Endothelial cell of umbilical vein (primary cell): Measurements from ENCODE around the gene CALN1. TPM values are rescaled to one million over a fixed set of nuclear protein-coding genes. Genes with fewer than 3 reads are reported as not detected.

Experiments used
- BruUV-seq: library from RNA; stranded (reverse); fragments of 400-500 nt; replicated peaks from 2 replicates; lab custom pipeline; 2021; lab: Mats Ljungman, UMichigan
- CTCF ChIA-PET: fragments of 300-600, 350-600 bp; sonication (Branson Sonifier 250); formaldehyde crosslinking; loops from one replicate; lab custom pipeline; 2021; ENCODE audit warnings: antibody characterized with exemption, inconsistent platforms; lab: Charles Lee
- POLR2A ChIA-PET: fragments of 300-600, 350-600 bp; sonication (Branson Sonifier 250); formaldehyde crosslinking; loops from one replicate; lab custom pipeline; 2021; ENCODE audit warnings: antibody characterized with exemption, inconsistent platforms; lab: Charles Lee
- DNase-seq: peaks from one replicate; pipeline ENCODE4 v3.0.0-alpha.2; 2011; ENCODE audit warnings: low read depth, low spot score
- FAIRE-seq: peaks from 2 replicates; lab custom pipeline; 2011; peaks lifted over from hg19 to GRCh38; lab: Jason Lieb, UNC
- H2AFZ ChIP-seq: 2 replicates; pipeline ENCODE4 v1.6.0; 2012; ENCODE audit warnings: low read depth, low read length, control low read depth, inconsistent platforms
- H3K27ac ChIP-seq: 2 replicates; pipeline ENCODE4 v1.5.1; 2011; ENCODE audit warnings: low read depth, mild to moderate bottlenecking, control low read depth, low read length, moderate library complexity; ENCODE audit not compliant: insufficient read depth
- H3K27me3 ChIP-seq, 2 experiments: 2 replicates each; pipeline versions ENCODE4 v1.6.0 to v1.6.1; 2011; ENCODE audit warnings: low read length in 2 of 2, mixed read lengths in 1 of 2; ENCODE audit not compliant: control insufficient read depth in 2 of 2, insufficient read depth in 2 of 2
- H3K36me3 ChIP-seq, 2 experiments: 2 replicates in 1 of 2; 3 replicates in 1 of 2; pipeline ENCODE4 v1.5.1; 2011; ENCODE audit warnings: low read length in 2 of 2, mild to moderate bottlenecking in 1 of 2, moderate library complexity in 1 of 2; ENCODE audit not compliant: control insufficient read depth in 2 of 2, insufficient read depth in 2 of 2; ENCODE audit errors: extremely low read depth in 1 of 2
- H3K4me1 ChIP-seq: 3 replicates; pipeline ENCODE4 v1.5.1; 2011; ENCODE audit warnings: mild to moderate bottlenecking, low read length; ENCODE audit not compliant: control insufficient read depth, insufficient read depth; ENCODE audit errors: extremely low read depth
- H3K4me2 ChIP-seq: 2 replicates; pipeline ENCODE4 v1.6.1; 2011; ENCODE audit warnings: low read length, control low read depth, mixed read lengths; ENCODE audit not compliant: insufficient read depth
- H3K4me3 ChIP-seq, 3 experiments: fragments of 200-600 bp in 1 of 3; sonication (generic), shearing (Covaris generic) in 1 of 3; replicated peaks in 1 of 3; 2 replicates each; pipeline ENCODE4 v1.5.1; 2011 to 2016; ENCODE audit warnings: control low read depth in 3 of 3, low read length in 3 of 3, mild to moderate bottlenecking in 2 of 3, inconsistent platforms in 1 of 3, low read depth in 1 of 3, moderate library complexity in 1 of 3; ENCODE audit not compliant: insufficient read depth in 1 of 3
- H3K79me2 ChIP-seq: 2 replicates; pipeline ENCODE4 v1.6.0; 2012; ENCODE audit warnings: low read length, inconsistent platforms; ENCODE audit not compliant: control insufficient read depth, insufficient read depth
- H3K9ac ChIP-seq: replicated peaks from 2 replicates; pipeline ENCODE3; 2011; ENCODE audit warnings: low read length, control low read depth; ENCODE audit not compliant: insufficient read depth; ENCODE audit errors: extremely low read depth
- H3K9me1 ChIP-seq: replicated peaks from 3 replicates; pipeline ENCODE4 v1.6.0; 2011; ENCODE audit warnings: mild to moderate bottlenecking, low read length; ENCODE audit not compliant: control insufficient read depth, insufficient read depth; ENCODE audit errors: extremely low read depth
- H3K9me3 ChIP-seq: replicated peaks from 2 replicates; pipeline ENCODE4 v1.5.1; 2012; ENCODE audit warnings: low read length, inconsistent platforms; ENCODE audit not compliant: control insufficient read depth, insufficient read depth
- H4K20me1 ChIP-seq: replicated peaks from 2 replicates; pipeline ENCODE3; 2011; ENCODE audit warnings: mild to moderate bottlenecking, low read length; ENCODE audit not compliant: control insufficient read depth, insufficient read depth; ENCODE audit errors: extremely low read depth
- CTCF ChIP-seq, 2 donors: IDR thresholded peaks; 1 replicate in 1 of 2; 2 replicates in 1 of 2; pipeline ENCODE4 v1.5.1; 2011; ENCODE audit warnings: low read length in 2 of 2, mild to moderate bottlenecking in 2 of 2, moderate library complexity in 2 of 2, control low read depth in 1 of 2, inconsistent platforms in 1 of 2, low read depth in 1 of 2; ENCODE audit not compliant: insufficient read depth in 1 of 2; ENCODE audit errors: extremely low read depth in 1 of 2
- EZH2 ChIP-seq: IDR thresholded peaks from 2 replicates; pipeline ENCODE4 v1.6.1; 2012; ENCODE audit warnings: borderline replicate concordance, low read depth, mild to moderate bottlenecking, moderate library complexity, low read length, inconsistent platforms; ENCODE audit not compliant: severe bottlenecking
- FOS ChIP-seq: IDR thresholded peaks from 2 replicates; pipeline ENCODE4 v1.6.1; 2011; ENCODE audit warnings: mild to moderate bottlenecking, low read length, moderate library complexity, borderline replicate concordance; ENCODE audit not compliant: insufficient read depth
- GATA2 ChIP-seq: IDR thresholded peaks from 2 replicates; pipeline ENCODE4 v1.7.0; 2011; ENCODE audit warnings: low read depth, mild to moderate bottlenecking, moderate library complexity, mixed read lengths, low read length; ENCODE audit not compliant: insufficient read length, insufficient read depth
- JUN ChIP-seq: IDR thresholded peaks from 2 replicates; pipeline ENCODE4 v1.6.1; 2011; ENCODE audit warnings: borderline replicate concordance, low read depth; ENCODE audit not compliant: insufficient read length, insufficient read depth
- MYC ChIP-seq: IDR thresholded peaks from one replicate; pipeline ENCODE4 v1.6.1; 2011; ENCODE audit warnings: mild to moderate bottlenecking, low read depth, low read length
- POLR2A ChIP-seq: IDR thresholded peaks from 2 replicates; pipeline ENCODE4 v1.6.1; 2012; ENCODE audit warnings: low read depth, mild to moderate bottlenecking, control low read depth, low read length
- POLR2AphosphoS5 ChIP-seq: IDR thresholded peaks from 2 replicates; pipeline ENCODE4 v1.6.1; 2012; ENCODE audit warnings: low read depth, mild to moderate bottlenecking, control low read depth, low read length, moderate library complexity; ENCODE audit not compliant: insufficient read depth
- dilution Hi-C: fragments of 300-500 bp; cut with MboI; formaldehyde crosslinking; loops from one replicate; pipeline ENCODE4 v1.15.0; 2019; ENCODE audit warnings: low sequenced_read_pairs; ENCODE audit not compliant: extremely low pct_ligation_motif_present
- intact Hi-C: fragments of 100-400 bp; cut with micrococcal nuclease; formaldehyde crosslinking; loops from one replicate; pipeline ENCODE4 v1.10.0; 2022
- polyA plus RNA-seq, 4 experiments: library from polyadenylated mRNA; depleted of rRNA in 3 of 4; stranded (reverse) in 3 of 4; unstranded in 1 of 4; fragments of >200 nt; gene quantifications; 2 replicates each; pipeline versions ENCODE4 v1.2.1 to v1.2.3, GENCODE V29; 2011 to 2012; ENCODE audit warnings: missing spikeins in 1 of 4
- total RNA-seq: library from RNA; stranded (reverse); gene quantifications from 2 replicates; pipeline ENCODE4 v1.2.3, GENCODE V29; 2021
- TF ChIP-seq, protein P1 (sequence below): IDR thresholded peaks from 2 replicates; pipeline ENCODE4 v1.6.1; 2011; ENCODE audit not compliant: insufficient read depth, insufficient read length

Gene CALN1
- total and polyA plus RNA-seq, 2 donors (not counting 3 experiments of a cell fraction or from before 2014, with no cell fraction given), result not detected

DNA sequence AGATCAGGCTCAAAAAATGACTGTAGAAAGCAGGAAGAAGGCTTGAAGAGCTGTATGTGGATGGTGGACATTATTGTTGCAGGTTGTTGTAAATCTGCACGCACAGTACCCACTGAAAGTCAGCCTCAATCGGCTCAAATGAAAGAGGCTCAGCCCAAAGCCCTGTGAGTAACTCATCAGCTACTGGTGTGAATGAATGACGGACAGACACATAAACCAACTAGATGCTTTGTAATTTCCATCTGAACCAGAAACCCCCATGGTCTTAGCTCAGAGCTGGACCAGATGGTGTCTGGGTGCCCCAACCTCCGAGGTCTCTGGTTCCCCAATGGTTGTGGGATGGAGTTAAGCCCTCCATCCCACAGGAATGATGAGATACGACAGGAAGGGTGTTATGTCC is 7.4 kb downstream of the CALN1 start:
- H3K79me2 ChIP-seq, result no peaks in the 10 kb centered on the region
- no peaks in the 10 kb centered on the region for H3K36me3 ChIP-seq
- no peak for DNase-seq
- intact Hi-C loops (no loop called here), dilution Hi-C loops (no loop called here)
- no peaks in the 10 kb centered on the region for H3K27me3 ChIP-seq
- H3K4me2 ChIP-seq, result no peak overlapping the region
- H3K9me3 ChIP-seq, result no peaks in the 10 kb centered on the region
- H3K4me3 ChIP-seq, result no peak overlapping the region
- H2AFZ ChIP-seq, result no peak overlapping the region
- H3K4me1 ChIP-seq, result no peaks in the 10 kb centered on the region
- CTCF ChIA-PET, result no interaction called here
- no peak overlapping the region for H3K27ac ChIP-seq
- no peak overlapping the region for H3K9ac ChIP-seq
- POLR2A ChIA-PET, result no interaction called here
- no peak for FAIRE-seq
- no TSS peak for BruUV-seq
- H3K9me1 ChIP-seq, result no peaks in the 10 kb centered on the region
- H4K20me1 ChIP-seq, result no peaks in the 10 kb centered on the region
- TF ChIP-seq JUN, result no peak
- TF ChIP-seq POLR2AphosphoS5, result no peak
- no peak for TF ChIP-seq GATA2
- TF ChIP-seq POLR2A, result no peak
- TF ChIP-seq, protein P1, sequence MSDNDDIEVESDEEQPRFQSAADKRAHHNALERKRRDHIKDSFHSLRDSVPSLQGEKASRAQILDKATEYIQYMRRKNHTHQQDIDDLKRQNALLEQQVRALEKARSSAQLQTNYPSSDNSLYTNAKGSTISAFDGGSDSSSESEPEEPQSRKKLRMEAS, result no peak
- TF ChIP-seq MYC, result no peak
- no peak for TF ChIP-seq CTCF (IDR thresholded peaks at IDR 0.05; ENCODE audit: extremely low read depth in 1 of 2, insufficient read depth in 1 of 2, low read depth in 1 of 2, low read length in 2 of 2)
- TF ChIP-seq EZH2, result no peak
- TF ChIP-seq FOS, result no peak
